ENCODE measurements around the gene TFDP1. TPM values are rescaled to one million over a fixed set of nuclear protein-coding genes. Genes with fewer than 3 reads are reported as not detected.

Gene TFDP1
- polyA plus RNA-seq, 1 of the 3 experiments (the other 2 are of a cell fraction), result 76.7 TPM

DNA sequence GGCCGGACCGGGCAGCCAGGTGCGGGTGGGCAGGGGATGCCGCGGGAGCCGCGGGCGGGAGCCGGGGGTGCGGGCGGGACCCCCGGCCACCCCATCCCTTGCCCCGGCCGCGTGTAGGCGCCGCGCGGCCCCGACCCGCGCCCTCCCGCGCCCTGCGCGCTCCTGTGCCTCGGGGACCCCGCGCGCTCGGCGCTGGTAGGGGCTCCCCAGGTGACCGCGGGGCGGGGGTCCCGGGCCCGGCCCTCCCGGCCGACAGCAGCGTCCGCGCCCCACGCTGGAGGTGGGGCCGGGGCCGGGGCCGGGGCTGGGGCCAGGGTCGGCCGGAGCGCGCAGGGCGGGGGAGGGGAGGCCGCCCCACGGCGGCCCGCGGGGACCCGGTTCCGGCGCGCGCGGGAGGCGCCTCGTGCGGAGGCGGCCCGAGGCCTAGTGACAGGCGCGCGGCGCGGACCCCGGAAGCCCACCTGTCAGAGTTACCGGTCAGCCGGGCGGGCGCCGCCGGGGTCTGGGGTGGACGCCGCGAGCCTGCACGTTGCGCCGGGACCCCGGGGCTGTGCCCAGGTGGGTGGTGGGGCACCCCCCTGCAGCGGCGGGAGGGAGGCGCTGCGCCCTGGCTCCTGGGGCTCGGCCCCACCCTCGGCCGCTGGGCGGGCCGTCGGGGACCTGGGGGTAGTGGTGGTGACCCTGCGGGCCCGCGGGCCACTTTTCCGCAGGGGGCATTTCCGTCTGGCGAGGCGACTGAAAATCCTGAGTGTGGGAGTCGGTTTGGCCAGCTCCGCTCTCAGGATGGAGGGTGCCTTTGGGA is 518 bp downstream of the TFDP1 start:
- H3K9me3 ChIP-seq, result no peaks in the 10 kb centered on the region
- peaks cover 0 to 19% of the 10 kb centered on the region in 2 experiments for H3K36me3 ChIP-seq (replicated peaks in 1 of 2; ENCODE audit: control insufficient read depth in 1 of 2, insufficient read depth in 2 of 2, low read length in 1 of 2)
- ChIA-PET POLR2A (no interaction called here), CTCF (interaction anchor here (1.4 kb wide), 1 partner anchor 45 kb away, joined by 3 read pairs; no protein-coding TSS in a partner anchor)
- peak overlapping the region; percentile 89 for H3K4me2 ChIP-seq
- H3F3A ChIP-seq (replicated peaks; ENCODE audit: insufficient read depth), result peaks cover 6% of the 10 kb centered on the region
- H3K4me3 ChIP-seq (ENCODE audit: low read depth in 2 of 2, low read length in 1 of 2), result peak overlapping the region; percentile 66 to 67
- H2AFZ ChIP-seq (ENCODE audit: low read depth), result peak overlapping the region; percentile 56; the same call in 1 of the 2 replicates
- 10% methylated on average over 2 of the region's 105 CpGs for WGBS (ENCODE audit: low lambda C conversion rate)
- H3K79me2 ChIP-seq (ENCODE audit: insufficient read depth), result peaks cover 49% of the 10 kb centered on the region
- DNase-seq, result peak; percentile 77
- TF ChIP-seq MXI1 (IDR thresholded peaks at IDR 0.05; ENCODE audit: low read depth, low read length), result 0 out of 2 replicates have a peak, but pooled peaks have one; percentile 63
- no peak for TF ChIP-seq FOXJ3 (CRISPR knock-in tag; IDR thresholded peaks at IDR 0.05)
- TF ChIP-seq YY1 (IDR thresholded peaks at IDR 0.05; ENCODE audit: low read depth), result no peak
- TF ChIP-seq, protein P1, sequence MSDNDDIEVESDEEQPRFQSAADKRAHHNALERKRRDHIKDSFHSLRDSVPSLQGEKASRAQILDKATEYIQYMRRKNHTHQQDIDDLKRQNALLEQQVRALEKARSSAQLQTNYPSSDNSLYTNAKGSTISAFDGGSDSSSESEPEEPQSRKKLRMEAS (IDR thresholded peaks at IDR 0.05; ENCODE audit: low read depth), result peak; percentile 46; the same call in 1 of the 2 replicates
- TF ChIP-seq GABPA (IDR thresholded peaks at IDR 0.05; ENCODE audit: low read depth), result no peak
- peak overlapping the region in 1 of 2 experiments; percentile 51; a peak in 1 of 4 replicates for H3K27ac ChIP-seq (ENCODE audit: low read depth in 2 of 2, low read length in 1 of 2)
- H3K27me3 ChIP-seq (ENCODE audit: insufficient read depth), result no peaks in the 10 kb centered on the region
- H3K9me2 ChIP-seq, result no peaks in the 10 kb centered on the region
- peak overlapping the region; percentile 62 for H3K9ac ChIP-seq
- H3K4me1 ChIP-seq (ENCODE audit: control insufficient read depth in 1 of 2, insufficient read depth in 2 of 2, low read depth in 1 of 2, low read length in 1 of 2), result peaks cover 9 to 10% of the 10 kb centered on the region in 2 experiments; a peak in 3 of 4 replicates
- H4K20me1 ChIP-seq (ENCODE audit: insufficient read depth), result peaks cover 30% of the 10 kb centered on the region; the same call in 1 of the 2 replicates

DNA sequence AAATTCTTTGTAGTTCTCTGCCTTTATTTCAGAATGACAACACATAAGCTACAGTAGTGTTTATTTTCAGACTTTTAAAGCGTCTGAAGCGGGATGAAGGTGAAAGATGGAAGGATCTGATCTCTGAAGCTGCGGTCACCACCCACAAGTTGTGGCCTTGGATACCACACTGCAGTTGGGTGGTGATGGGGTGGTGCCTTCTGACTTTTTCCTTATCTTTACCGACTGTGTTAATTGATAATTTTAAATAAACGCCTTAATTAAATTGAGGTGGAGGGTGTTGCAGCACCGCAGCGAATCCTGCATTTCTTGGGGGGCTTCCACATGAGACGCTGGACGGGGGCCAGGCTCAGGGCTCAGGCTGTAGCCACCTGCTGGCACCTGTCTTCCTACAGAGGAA is 1.3 kb downstream of the TFDP1 start:
- peaks cover 6% of the 10 kb centered on the region for H3F3A ChIP-seq (replicated peaks; ENCODE audit: insufficient read depth)
- peak overlapping the region; percentile 89 for H3K4me2 ChIP-seq
- H3K27ac ChIP-seq (ENCODE audit: low read depth in 2 of 2, low read length in 1 of 2), result no peak overlapping the region
- H3K36me3 ChIP-seq (replicated peaks in 1 of 2; ENCODE audit: control insufficient read depth in 1 of 2, insufficient read depth in 2 of 2, low read length in 1 of 2), result peaks cover 0 to 19% of the 10 kb centered on the region in 2 experiments
- H4K20me1 ChIP-seq (ENCODE audit: insufficient read depth), result peaks cover 30% of the 10 kb centered on the region; the same call in 1 of the 2 replicates
- no peak for DNase-seq
- H3K9me2 ChIP-seq, result no peaks in the 10 kb centered on the region
- no peaks in the 10 kb centered on the region for H3K27me3 ChIP-seq (ENCODE audit: insufficient read depth)
- peaks cover 49% of the 10 kb centered on the region for H3K79me2 ChIP-seq (ENCODE audit: insufficient read depth)
- H3K4me1 ChIP-seq (ENCODE audit: control insufficient read depth in 1 of 2, insufficient read depth in 2 of 2, low read depth in 1 of 2, low read length in 1 of 2), result peaks cover 9 to 10% of the 10 kb centered on the region in 2 experiments; a peak in 3 of 4 replicates
- H3K4me3 ChIP-seq (ENCODE audit: low read depth in 2 of 2, low read length in 1 of 2), result peak overlapping the region; percentile 66 to 67
- TF ChIP-seq, protein P2, sequence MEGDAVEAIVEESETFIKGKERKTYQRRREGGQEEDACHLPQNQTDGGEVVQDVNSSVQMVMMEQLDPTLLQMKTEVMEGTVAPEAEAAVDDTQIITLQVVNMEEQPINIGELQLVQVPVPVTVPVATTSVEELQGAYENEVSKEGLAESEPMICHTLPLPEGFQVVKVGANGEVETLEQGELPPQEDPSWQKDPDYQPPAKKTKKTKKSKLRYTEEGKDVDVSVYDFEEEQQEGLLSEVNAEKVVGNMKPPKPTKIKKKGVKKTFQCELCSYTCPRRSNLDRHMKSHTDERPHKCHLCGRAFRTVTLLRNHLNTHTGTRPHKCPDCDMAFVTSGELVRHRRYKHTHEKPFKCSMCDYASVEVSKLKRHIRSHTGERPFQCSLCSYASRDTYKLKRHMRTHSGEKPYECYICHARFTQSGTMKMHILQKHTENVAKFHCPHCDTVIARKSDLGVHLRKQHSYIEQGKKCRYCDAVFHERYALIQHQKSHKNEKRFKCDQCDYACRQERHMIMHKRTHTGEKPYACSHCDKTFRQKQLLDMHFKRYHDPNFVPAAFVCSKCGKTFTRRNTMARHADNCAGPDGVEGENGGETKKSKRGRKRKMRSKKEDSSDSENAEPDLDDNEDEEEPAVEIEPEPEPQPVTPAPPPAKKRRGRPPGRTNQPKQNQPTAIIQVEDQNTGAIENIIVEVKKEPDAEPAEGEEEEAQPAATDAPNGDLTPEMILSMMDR (IDR thresholded peaks at IDR 0.05), result no peak
- TF ChIP-seq, protein P1 (IDR thresholded peaks at IDR 0.05; ENCODE audit: low read depth), result no peak
- no peak for TF ChIP-seq RFX5 (IDR thresholded peaks at IDR 0.05; ENCODE audit: low read length)
- TF ChIP-seq YY1 (IDR thresholded peaks at IDR 0.05; ENCODE audit: low read depth), result no peak
- no peak for TF ChIP-seq SIN3A (IDR thresholded peaks at IDR 0.05; ENCODE audit: borderline replicate concordance, low read depth, low read length)
- no peak for TF ChIP-seq TCF12 (IDR thresholded peaks at IDR 0.05)
- TF ChIP-seq TEAD4 (IDR thresholded peaks at IDR 0.05; ENCODE audit: borderline replicate concordance, insufficient read depth), result no peak
- ChIA-PET POLR2A (no interaction called here), CTCF (interaction anchor here (1.4 kb wide), 1 partner anchor 44 kb away, joined by 3 read pairs; no protein-coding TSS in a partner anchor)
- H3K9ac ChIP-seq, result peak overlapping the region; percentile 62
- 77% methylated on average over 9 of the region's 9 CpGs for WGBS (ENCODE audit: low lambda C conversion rate)
- H2AFZ ChIP-seq (ENCODE audit: low read depth), result no peak overlapping the region
- H3K9me3 ChIP-seq, result no peaks in the 10 kb centered on the region

Data from SK-N-SH (cell line).